SK-N-SH treated with all-trans-retinoic acid at 6 μM for 48 hours (cell line): ENCODE results near the gene POU6F2.

Experiments used
- ATAC-seq: fragments of 200-7000 bp; cut with Tn5 transposase; 3 replicates; pipeline ENCODE4 v1.9.1; 2020; ENCODE audit warnings: mild to moderate bottlenecking, moderate library complexity
- ARNTL ChIP-seq: fragments of 450-650 bp; formaldehyde crosslinking; IDR thresholded peaks from 2 replicates; pipeline ENCODE4 v1.5.0; 2020; ENCODE audit warnings: low read depth, mild to moderate bottlenecking, moderate library complexity, borderline replicate concordance
- BACH2 ChIP-seq: fragments of 250-450 bp; sonication (Bioruptor Pico); IDR thresholded peaks from 2 replicates; pipeline ENCODE4 v1.9.0; 2021; ENCODE audit warnings: mild to moderate bottlenecking, borderline replicate concordance
- CREB5 ChIP-seq: fragments of 250-450 bp; sonication (Bioruptor Pico); IDR thresholded peaks from 2 replicates; pipeline ENCODE4 v1.5.1; 2020; ENCODE audit warnings: low read depth, mild to moderate bottlenecking, moderate library complexity
- CSRNP3 ChIP-seq: fragments of 250-450 bp; sonication (Bioruptor Pico); IDR thresholded peaks from 2 replicates; pipeline ENCODE4 v1.5.1; 2021; ENCODE audit warnings: mild to moderate bottlenecking, moderate library complexity
- GLIS3 ChIP-seq: fragments of 250-450 bp; sonication (Bioruptor Pico); IDR thresholded peaks from 2 replicates; pipeline ENCODE4 v1.5.0; 2020; ENCODE audit warnings: mild to moderate bottlenecking, moderate library complexity
- ISL1 ChIP-seq: fragments of 250-450 bp; sonication (Bioruptor Pico); IDR thresholded peaks from 2 replicates; pipeline ENCODE4 v2.1.2; 2022; ENCODE audit warnings: mild to moderate bottlenecking, moderate library complexity
- OSR1 ChIP-seq: fragments of 250-450 bp; sonication (Bioruptor Pico); IDR thresholded peaks from 2 replicates; pipeline ENCODE4 v1.8.0; 2022; ENCODE audit warnings: moderate library complexity, mild to moderate bottlenecking, inconsistent platforms
- PATZ1 ChIP-seq: fragments of 250-450 bp; sonication (Bioruptor Pico); IDR thresholded peaks from 2 replicates; pipeline ENCODE4 v1.8.0; 2020; ENCODE audit warnings: mild to moderate bottlenecking, moderate library complexity, borderline replicate concordance
- POU6F1 ChIP-seq: fragments of 250-450 bp; sonication (Bioruptor Pico); IDR thresholded peaks from 2 replicates; pipeline ENCODE4 v1.8.0; 2021; ENCODE audit warnings: low read depth, mild to moderate bottlenecking, moderate library complexity, borderline replicate concordance
- PPARA ChIP-seq: fragments of 250-450 bp; sonication (Bioruptor Pico); IDR thresholded peaks from 2 replicates; pipeline ENCODE4 v1.5.0; 2020; ENCODE audit warnings: mild to moderate bottlenecking, borderline replicate concordance
- RARB ChIP-seq: fragments of 250-450 bp; sonication (Bioruptor Pico); IDR thresholded peaks from 2 replicates; pipeline ENCODE4 v1.8.0; 2021; ENCODE audit warnings: mild to moderate bottlenecking, moderate library complexity
- SNAI2 ChIP-seq: fragments of 250-450 bp; sonication (Bioruptor Pico); IDR thresholded peaks from 2 replicates; pipeline ENCODE4 v1.5.0; 2020; ENCODE audit warnings: mild to moderate bottlenecking, moderate library complexity
- TCF4 ChIP-seq: fragments of 250-450 bp; sonication (Bioruptor Pico); IDR thresholded peaks from 2 replicates; pipeline ENCODE4 v1.8.0; 2021; ENCODE audit warnings: mild to moderate bottlenecking, moderate library complexity, borderline replicate concordance
- TOX ChIP-seq: fragments of 250-450 bp; sonication (Bioruptor Pico); IDR thresholded peaks from 2 replicates; pipeline ENCODE4 v1.8.0; 2021; ENCODE audit warnings: mild to moderate bottlenecking, moderate library complexity, borderline replicate concordance
- TSHZ2 ChIP-seq: fragments of 250-450 bp; sonication (Bioruptor Pico); IDR thresholded peaks from 2 replicates; pipeline ENCODE4 v1.5.0; 2020; ENCODE audit warnings: mild to moderate bottlenecking, moderate library complexity
- ZFP3 ChIP-seq: fragments of 250-450 bp; sonication (Bioruptor Pico); IDR thresholded peaks from 2 replicates; pipeline ENCODE4 v1.5.0; 2020; ENCODE audit warnings: mild to moderate bottlenecking, moderate library complexity
- ZFP30 ChIP-seq: fragments of 450-650 bp; formaldehyde crosslinking; IDR thresholded peaks from 2 replicates; pipeline ENCODE4 v1.5.0; 2022; ENCODE audit warnings: mild to moderate bottlenecking, moderate library complexity
- ZNF565 ChIP-seq: fragments of 450-650 bp; formaldehyde crosslinking; conservative IDR thresholded peaks from 2 replicates; pipeline ENCODE4 v1.5.0; 2020; ENCODE audit warnings: low read depth, mild to moderate bottlenecking, moderate library complexity
- ZNF70 ChIP-seq: fragments of 450-650 bp; formaldehyde crosslinking; IDR thresholded peaks from 2 replicates; pipeline ENCODE4 v1.5.0; 2020; ENCODE audit warnings: mild to moderate bottlenecking, moderate library complexity
- ZNF8 ChIP-seq: fragments of 450-650 bp; formaldehyde crosslinking; IDR thresholded peaks from 2 replicates; pipeline ENCODE4 v1.5.0; 2020; ENCODE audit warnings: mild to moderate bottlenecking, moderate library complexity

The POU6F2 gene

GRCh38 chr7:39240864-39241263 lies 263.2 kb downstream of the POU6F2 start:
- TF ChIP-seq ISL1 (CRISPR knock-in tag): no peak
- no peak for TF ChIP-seq PATZ1 (CRISPR knock-in tag)
- TF ChIP-seq ARNTL (CRISPR knock-in tag): no peak
- no peak for ATAC-seq

- no peak for ATAC-seq
- TF ChIP-seq BACH2 (CRISPR knock-in tag): no peak
- no peak for TF ChIP-seq GLIS3 (CRISPR knock-in tag)
- no peak for TF ChIP-seq SNAI2
- no peak for TF ChIP-seq ZNF8 (CRISPR knock-in tag)
- no peak for TF ChIP-seq PATZ1 (CRISPR knock-in tag)
- TF ChIP-seq ZFP3 (CRISPR knock-in tag): no peak
Measured at GRCh38 chr7:39247576-39247975, 269.9 kb downstream of the POU6F2 start.

GRCh38 chr7:39248041-39248691 lies 270.5 kb downstream of the POU6F2 start:
- no peak for TF ChIP-seq RARB (CRISPR knock-in tag)
- no peak for TF ChIP-seq ZFP30 (CRISPR knock-in tag)
- no peak for TF ChIP-seq CREB5 (CRISPR knock-in tag)
- TF ChIP-seq TOX: no peak
- no peak for TF ChIP-seq TSHZ2 (CRISPR knock-in tag)
- no peak for TF ChIP-seq GLIS3 (CRISPR knock-in tag)
- TF ChIP-seq TCF4 (CRISPR knock-in tag): no peak
- no peak for TF ChIP-seq OSR1 (CRISPR knock-in tag)
- TF ChIP-seq PPARA (CRISPR knock-in tag): no peak
- TF ChIP-seq CSRNP3: no peak
- no peak for ATAC-seq

GRCh38 chr7:39248692-39249090 lies 271.0 kb downstream of the POU6F2 start:
- no peak for ATAC-seq
- no peak for TF ChIP-seq ZFP30 (CRISPR knock-in tag)
- TF ChIP-seq ZNF565 (CRISPR knock-in tag): no peak
- TF ChIP-seq GLIS3 (CRISPR knock-in tag): no peak
- no peak for TF ChIP-seq ZNF8 (CRISPR knock-in tag)
- TF ChIP-seq ISL1 (CRISPR knock-in tag): no peak
- TF ChIP-seq ZNF70: no peak
- TF ChIP-seq PPARA (CRISPR knock-in tag): no peak
- no peak for TF ChIP-seq ARNTL (CRISPR knock-in tag)
- no peak for TF ChIP-seq POU6F1
- no peak for TF ChIP-seq TSHZ2 (CRISPR knock-in tag)
- no peak for TF ChIP-seq OSR1 (CRISPR knock-in tag)
